IPS-18c (cell line): ENCODE data around the gene CCNL2.
"Not testable (repeated sequence)": the region's sequence is repeated elsewhere in the genome, so short reads cannot be mapped to it uniquely, and the experiment has no call there.

Source experiments
- H3K4me3 ChIP-seq: 2 replicates; pipeline ENCODE4 v1.7.0; 2013; ENCODE audit warnings: low read depth, mild to moderate bottlenecking, low read length, moderate library complexity; ENCODE audit not compliant: insufficient read depth
- H3K9me3 ChIP-seq: one replicate; pipeline ENCODE4 v1.6.1; 2013; ENCODE audit warnings: mild to moderate bottlenecking, low read length, moderate library complexity; ENCODE audit not compliant: control insufficient read depth, insufficient read depth

The CCNL2 gene

DNA sequence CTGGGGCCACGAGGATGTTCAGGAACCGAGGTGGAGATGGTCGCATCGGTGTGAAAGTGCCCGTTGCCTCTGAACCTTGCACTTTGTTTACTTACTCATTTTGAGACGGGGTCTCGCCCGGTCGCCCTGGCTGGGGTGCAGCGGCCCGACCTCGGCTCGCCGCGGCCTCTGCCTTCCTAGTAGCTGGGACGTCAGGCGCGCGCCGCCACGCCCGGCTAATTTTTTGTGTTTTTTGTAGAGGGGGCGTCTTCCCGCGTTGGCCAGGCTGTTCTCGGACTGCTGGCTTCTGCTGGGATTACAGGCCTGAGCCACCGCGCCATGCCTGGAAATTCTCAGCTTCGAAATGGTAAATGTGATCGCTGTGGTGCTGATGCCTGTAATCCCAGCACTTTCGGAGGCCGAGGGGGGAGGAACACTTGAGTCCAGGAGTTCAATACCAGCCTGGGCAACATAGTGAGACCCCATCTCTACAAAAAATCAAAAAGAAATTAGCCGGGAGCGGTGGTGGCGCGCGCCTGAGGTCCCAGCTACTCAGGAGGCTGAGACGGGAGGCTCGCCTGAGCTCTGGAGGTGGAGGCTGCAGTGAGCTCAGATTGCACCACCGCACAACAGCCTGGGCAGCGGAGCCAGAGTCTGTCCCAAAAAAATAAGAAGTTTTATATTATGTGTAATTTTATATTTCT lies 8.6 kb upstream of the CCNL2 start:
- Histone ChIP-seq H3K4me3 (peak overlapping the region; percentile 95), H3K9me3 (peaks cover 4% of the 10 kb centered on the region)

DNA sequence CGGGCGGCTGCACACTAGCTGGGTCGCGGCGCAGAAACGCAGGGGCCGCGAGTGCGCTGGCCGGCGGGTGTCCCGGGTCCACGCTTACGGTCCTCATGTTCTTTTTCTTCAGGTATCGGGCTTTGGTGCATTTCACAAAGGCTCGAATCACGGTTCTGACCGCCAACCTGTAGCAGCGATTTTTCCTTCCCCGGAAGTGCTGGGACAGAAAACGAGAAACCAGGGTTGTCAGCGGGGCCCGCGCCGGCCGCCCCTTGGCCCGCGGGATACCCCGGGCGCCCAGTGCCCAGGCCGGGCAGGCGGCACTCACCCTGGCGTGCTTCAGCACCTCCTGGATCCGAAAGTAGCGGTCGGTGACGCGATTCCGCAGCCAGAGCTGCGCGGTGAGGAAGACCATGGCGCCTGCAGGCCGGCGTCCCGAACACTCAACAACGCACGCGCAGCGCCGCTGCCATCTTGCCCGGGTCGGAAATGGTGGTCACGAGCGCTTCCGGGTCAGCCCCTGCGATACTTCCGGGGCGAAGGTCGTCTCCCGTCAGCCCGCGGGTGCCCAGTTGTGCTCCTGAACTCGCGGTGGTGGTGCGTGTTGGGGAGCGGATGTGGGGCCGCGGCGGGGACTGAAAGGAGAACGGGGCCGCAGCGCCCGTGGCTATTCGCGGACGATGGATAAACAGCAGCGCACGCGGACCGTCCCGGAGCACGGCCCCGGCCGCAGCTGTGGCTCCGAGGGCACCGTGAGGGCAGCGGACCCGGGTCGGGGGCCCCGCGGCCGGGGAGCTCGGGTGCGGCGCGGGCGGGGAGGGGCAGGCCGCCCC lies 7.9 kb upstream of the CCNL2 start, which contains the start of gene MRPL20:
TSS of gene MRPL20 (minus strand) at position 473 of the 815 bp plus-strand sequence. CDS start at position 397, 76 bp downstream.
- Histone ChIP-seq H3K9me3 (no peaks in the 10 kb centered on the region), H3K4me3 (peak within 1 kb of the TSS; percentile 95)

DNA sequence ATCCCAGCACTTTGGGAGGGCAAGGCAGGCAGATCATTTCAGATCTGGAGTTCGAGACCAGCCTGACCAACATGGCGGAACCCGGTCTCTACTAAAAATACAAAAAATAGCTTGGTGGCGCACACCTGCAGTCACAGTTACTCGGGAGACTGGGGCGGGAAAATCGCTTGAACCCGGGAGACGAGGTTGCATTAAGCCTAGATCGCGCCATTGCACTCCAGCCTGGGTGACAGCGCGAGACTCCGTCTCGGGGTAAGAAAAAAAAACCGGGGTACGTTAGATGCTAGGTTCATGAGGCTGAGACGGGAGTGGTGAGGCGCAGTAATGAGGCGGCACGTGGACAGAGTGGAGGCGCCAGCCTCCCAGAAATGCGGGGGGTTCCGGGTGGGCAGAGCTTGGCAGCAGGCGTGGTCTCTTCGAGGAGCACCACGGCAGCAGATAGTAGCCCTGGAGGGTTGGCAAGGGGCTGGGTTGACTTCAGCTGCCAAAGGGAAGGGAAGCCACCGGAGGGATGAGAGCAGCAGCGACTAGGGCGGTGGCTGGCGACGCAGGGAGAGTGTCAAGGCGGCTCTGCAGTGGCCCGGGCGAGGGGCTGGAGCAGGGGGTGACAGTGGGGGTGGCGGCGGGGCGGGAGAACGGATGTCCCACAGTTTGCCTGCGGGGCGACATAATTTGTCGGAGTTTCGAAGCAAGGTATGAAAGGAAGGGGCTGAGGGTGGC lies 7.1 kb upstream of the CCNL2 start:
- peak overlapping the region; percentile 95 for H3K4me3 ChIP-seq
- H3K9me3 ChIP-seq = no peaks in the 10 kb centered on the region

DNA sequence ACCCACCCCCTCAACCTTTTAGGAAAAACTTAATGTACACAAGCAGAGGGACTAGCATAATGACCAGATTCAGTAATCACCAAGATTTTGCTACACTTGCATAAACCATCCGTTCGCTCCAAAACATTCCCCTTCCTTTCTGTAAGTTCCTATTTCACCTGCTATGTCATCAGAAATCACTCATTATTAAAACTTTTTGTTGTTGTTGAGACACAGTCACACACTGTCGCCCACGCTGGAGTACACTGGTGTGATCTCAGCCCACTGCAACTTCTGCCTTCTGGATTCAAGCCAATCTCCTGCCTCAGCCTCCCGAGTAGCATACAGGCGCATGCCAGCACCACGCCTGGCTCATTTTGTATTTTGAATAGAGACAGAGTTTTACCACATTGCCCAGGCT lies 4.5 kb upstream of the CCNL2 start:
- no peak overlapping the region for H3K4me3 ChIP-seq
- H3K9me3 ChIP-seq = no peaks in the 10 kb centered on the region

DNA sequence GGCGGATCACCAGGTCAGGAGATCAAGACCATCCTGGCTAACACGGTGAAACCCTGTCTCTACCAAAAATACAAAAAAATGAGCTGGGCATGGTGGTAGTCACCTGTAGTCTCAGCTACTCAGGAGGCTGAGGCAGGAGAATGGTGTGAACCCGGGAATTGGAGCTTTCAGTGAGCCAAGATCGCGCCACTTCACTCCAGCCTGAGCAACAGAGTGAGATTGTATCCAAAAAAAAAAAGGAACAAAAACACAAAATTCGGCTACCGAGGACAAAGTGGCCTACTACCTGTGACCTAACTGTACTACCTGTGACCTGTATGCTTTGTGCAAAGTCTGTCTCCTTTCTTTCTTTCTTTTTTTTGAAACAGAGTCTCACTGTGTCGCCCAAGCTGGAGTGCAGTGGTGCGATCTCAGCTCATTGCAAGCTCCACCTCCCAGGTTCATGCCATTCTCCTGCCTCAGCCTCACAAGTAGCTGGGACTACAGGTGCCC lies 3.8 kb upstream of the CCNL2 start:
- H3K4me3 ChIP-seq, H3K9me3 ChIP-seq: not testable (repeated sequence)

DNA sequence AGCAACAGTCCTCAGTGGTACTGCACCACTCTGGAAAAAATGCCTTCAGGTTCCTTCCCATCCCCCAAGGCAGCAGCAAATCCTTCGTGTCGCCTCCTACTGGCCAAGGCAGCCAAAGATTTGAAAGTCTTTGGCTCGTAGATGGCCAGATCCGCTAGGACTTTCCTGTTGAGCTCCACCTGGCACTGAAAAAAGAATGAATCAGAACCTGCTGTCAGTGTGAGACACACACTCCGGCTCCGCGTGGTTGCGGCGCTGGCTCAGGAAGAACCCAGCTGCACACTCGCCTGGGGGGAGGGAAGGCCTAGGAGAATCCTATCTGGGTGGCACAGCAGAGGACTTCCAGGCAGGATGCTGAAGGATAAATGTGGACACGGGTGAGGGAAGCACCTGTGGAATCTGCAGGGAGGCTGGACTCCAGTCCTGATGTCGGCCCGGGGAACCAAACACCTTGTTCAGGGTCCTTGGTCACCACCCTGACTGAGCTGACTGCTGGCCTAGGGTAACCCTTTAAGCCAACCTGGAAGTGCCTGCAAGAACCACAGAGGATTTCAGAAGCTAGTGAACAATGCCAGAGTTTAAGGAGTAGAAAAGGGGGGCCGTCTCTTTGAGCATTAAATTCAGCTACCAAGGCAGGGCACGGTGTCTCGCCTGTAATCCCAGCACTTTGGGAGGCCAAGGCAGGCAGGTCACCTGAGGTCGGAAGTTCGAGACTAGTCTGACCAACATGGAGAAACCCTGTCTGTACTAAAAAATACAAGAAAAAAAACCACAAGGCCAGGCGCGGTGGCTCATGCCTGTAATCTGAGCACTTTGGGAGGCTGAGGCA lies 3.2 kb upstream of the CCNL2 start:
- H3K4me3 ChIP-seq = no peak overlapping the region; the same call in 1 of the 2 replicates
- no peaks in the 10 kb centered on the region for H3K9me3 ChIP-seq

DNA sequence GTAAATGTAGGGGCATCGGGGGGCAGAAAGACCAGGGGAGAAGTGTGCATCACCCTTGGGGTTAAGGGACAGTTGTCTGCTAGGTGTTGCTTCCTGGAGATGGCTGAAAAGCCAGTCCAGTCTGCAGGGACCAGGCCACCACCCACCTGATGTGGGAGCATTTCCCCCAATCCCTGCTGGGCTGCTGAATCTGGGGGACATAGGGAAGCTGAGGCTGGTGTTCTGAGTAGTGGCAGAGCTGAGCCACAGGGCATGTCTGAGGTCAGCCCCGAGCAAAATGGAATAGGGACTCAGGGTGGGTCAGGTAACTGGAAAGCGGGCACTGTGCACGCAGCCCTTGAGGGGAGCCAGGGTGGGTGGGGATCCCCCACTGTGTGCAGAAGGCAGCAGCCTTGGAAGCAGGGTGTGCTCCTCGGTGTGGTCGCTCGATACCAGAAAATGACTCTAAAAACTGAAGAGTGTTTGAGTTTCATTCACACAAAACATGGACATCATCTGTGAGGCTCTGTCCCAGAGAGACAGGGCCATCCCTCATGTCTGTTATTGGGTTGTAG lies 2.4 kb upstream of the CCNL2 start:
- H3K4me3 ChIP-seq = no peak overlapping the region

DNA sequence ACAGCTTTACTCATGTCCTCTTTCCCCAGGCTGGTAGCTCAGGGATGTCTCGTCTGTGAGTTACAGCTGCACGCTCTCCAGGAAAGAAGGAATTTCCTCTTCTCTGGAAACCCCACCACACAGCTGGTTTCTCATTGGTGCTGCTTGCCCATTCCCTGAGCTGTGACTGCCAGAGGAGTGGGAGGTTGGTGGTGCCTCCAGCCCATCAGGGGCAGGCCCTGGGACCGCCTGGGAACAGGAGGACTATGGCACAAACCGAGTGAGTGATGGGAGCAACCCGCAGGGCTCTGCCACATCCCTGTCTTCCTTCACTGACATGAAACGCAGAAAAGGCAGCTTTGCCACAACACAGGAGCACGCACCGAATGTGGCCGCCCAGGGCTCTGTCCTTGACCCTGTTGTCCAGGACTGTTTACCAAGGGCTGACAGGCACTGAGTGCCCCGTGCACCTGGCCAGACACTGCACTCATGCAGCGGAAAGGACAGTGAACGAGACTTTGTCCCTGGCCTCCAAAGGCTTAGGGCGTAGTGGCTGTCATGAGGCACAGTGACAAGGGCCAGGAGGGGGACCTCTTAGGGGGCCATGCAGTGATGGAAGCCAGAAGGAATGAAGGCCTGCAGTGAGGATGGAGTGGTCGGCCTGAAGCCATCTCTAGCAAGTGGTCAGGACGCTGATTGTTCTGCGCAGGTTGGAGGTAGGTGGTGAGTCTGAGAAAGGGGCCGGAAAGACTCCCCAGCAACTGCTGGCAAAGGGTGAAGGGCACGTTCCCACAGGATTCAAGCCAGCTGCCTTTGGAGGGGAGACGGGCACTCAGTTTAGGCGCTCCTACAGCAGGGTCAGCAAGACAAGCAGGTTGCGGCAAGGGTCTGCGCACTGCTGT lies 1.7 kb upstream of the CCNL2 start:
- Histone ChIP-seq H3K9me3 (no peaks in the 10 kb centered on the region), H3K4me3 (peak overlapping the region; percentile 91)

More for the DNA sequence above, 2.4 kb upstream of the CCNL2 start:
- H3K9me3 ChIP-seq = no peaks in the 10 kb centered on the region

DNA sequence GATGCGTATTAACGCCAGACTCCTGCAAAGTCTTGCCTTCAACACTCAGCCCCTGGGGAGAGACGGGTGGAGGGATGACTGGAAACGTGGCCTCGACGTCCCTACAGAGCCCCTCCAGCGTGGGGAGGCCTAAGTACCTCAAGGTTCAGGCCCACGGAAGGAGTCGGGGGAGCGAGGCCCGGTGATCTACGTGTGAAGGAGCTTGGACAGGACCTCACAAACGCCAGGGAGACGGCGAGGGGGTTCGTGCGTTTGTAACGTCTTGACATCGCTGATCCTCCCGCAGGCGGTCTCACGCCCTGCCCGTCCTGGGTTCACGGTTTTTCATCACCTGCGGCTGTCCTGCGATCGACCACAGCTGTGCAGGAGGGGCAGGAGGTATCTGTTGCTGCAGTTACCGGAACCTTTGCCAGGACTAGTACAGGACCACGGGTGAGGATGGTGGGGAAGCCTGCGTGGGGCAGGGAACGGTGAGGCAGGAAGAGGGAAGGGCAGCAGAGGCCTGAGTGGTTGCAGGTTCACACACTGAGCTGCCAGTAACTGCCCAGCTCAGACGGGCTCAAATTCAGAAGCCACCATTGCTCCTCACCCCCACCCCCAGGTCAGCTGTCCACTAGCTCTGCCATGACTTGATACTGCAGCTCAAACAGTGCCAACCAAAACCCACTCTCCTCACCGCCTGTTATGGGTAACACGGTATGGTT lies 889 bp upstream of the CCNL2 start:
- Histone ChIP-seq H3K4me3 (peak overlapping the region; percentile 91), H3K9me3 (no peaks in the 10 kb centered on the region)

DNA sequence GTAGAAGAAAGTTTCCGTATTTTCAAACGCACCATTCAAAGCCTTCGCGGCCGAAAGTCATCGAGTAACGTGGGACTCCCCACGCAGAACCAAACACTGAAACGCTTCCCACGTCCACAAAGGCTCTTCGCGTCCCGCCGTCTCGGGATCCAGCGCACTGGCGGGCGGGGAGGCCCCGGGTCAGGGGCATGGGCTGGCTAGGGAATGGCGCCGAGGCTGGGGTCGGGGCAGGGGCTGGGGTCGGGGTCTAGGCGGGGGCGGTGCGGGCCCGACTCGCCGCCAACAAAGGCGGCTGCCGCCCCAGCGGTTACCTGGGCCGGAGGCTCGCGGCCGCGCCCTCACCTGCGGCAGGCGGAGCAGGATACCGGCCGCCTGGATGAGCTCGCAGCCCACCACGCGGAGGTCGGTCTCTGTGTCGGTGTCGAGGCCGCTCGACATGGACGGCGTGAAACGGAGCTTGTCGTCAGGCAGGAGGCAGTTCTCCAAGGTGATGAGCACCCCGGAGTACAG lies 403 bp downstream of the CCNL2 start:
- no peaks in the 10 kb centered on the region for H3K9me3 ChIP-seq
- H3K4me3 ChIP-seq = peak overlapping the region; percentile 93

DNA sequence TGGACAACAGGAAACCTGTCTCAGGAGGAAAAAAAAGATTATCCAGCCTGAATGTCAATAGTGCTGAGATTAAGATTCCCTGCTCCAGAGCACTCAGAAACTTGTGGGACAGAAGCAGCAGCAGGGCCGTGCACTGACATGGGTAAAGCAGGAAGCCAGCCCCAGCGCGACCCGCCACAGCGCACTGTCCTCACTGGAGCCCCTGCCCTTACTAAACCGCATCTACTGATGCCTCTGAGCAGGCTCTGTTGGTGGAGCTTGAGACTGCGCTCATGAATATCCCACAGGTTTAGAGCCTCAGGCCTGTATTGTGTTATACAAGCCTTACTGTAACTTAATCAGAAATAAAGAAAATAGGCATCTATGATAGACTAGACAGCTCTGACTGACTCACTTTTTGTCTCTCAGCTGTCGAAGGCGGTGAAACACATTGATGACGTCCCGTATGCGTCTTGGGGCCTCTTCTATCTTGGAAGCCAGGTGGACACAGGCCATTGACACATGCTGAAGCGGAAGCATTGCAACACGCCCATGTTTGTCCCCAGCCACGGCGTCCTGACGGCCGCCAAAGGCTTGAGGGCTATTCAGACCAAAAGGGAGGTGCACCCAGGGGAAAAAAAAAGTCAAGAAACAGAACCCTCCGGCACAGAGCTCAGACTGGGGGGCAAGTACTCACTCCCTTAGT lies 1.2 kb downstream of the CCNL2 start:
- H3K4me3 ChIP-seq = peak overlapping the region; percentile 93
- H3K9me3 ChIP-seq = peaks cover 2% of the 10 kb centered on the region

DNA sequence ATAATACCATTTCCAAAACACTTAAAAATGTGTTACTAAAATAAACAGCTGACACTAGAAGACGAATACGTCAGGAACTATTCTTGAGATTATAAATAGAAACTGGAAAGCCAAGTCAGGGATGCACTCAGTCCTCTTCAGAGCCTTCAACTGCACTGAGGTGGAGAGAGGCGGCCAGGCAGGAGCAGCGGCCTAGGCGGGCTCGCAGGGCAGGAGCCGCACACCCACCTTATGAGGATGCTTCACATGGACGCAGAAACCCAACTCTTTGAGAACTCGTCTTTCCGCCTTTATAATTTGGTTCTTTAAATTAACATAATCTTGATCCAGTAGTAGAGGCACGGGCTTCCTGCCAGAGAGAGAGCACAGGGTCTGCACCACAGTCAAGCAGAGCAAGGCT lies 4.0 kb downstream of the CCNL2 start:
- no peak overlapping the region for H3K4me3 ChIP-seq
- H3K9me3 ChIP-seq = peaks cover 2% of the 10 kb centered on the region

DNA sequence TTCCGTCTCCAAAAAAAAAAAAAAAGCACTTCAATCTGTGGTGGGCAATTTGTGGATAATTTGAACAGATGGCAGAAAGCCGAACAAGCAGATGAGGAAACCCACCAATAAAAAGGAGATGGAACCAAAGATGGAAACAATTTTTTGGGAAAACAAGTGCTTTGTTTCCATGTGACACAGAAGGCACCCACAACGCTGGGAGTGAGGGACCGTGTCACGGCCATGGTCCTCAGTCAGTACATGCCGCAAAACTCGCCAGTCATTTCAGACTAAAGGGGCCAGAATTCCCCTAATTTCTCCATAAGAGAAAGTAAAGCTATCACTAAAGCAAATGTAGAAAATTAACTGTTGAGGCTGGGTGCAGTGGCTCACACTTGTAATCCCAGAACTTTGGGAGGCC lies 5.0 kb downstream of the CCNL2 start:
- H3K9me3 ChIP-seq = peaks cover 2% of the 10 kb centered on the region
- H3K4me3 ChIP-seq = no peak overlapping the region

DNA sequence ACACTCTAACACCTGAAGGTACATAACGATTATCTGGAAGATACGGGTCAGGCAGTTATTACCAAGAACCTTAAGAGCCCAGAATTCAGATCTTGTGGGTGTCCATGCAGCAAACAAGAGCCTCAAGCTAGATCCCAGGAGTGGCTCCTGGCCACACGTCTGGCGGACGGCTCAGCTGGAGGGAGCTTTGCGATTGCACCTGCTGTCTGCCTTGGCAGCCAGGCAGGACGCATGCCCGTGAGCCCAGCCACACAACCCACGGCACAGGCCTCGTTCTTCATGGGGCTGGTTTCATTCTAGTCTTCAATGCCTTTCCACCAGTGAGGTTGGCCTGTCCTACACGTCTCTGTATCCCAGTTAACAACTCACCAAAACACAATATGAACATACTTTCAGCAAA lies 5.7 kb downstream of the CCNL2 start:
- no peak overlapping the region for H3K4me3 ChIP-seq
- peaks cover 2% of the 10 kb centered on the region for H3K9me3 ChIP-seq

DNA sequence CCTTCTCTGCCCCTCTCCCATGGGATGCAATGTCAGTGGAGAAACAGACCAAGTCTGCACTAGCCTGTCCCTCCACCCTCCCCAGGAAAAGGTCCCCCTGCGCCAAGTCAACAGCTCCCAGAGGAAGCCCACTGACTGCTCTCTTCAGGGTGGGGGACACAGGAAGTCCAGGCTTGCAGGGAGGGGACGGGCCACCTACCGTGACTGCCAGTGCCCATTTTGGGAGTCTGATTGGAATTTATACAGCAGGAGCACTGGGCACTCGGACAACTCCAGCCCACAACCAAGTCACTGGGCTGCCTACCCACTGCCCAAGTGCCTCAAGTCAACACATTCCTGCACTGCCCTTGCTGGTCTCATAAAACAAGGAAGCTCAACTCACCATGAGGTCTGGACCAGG lies 6.1 kb downstream of the CCNL2 start:
- Histone ChIP-seq H3K9me3 (peaks cover 2% of the 10 kb centered on the region), H3K4me3 (no peak overlapping the region)
